Superior temporal gyrus (tissue), 1 donor: Measurements from ENCODE around the gene REXO5.
"Not testable (repeated sequence)": the region's sequence is repeated elsewhere in the genome, so short reads cannot be mapped to it uniquely, and the experiment has no call there.

Source experiments
- DNase-seq: peaks from one replicate; pipeline ENCODE4 v3.0.0-alpha.2; 2016; ENCODE audit errors: extremely low spot score

Gene REXO5

GRCh38 chr16:20806168-20807050, at the start of gene REXO5, which contains the start of gene ERI2:
Gene REXO5 (plus strand): TSS chr16:20806527. CDS start chr16:20806954, 427 bp downstream.
Gene ERI2 (minus strand): TSS chr16:20806472. CDS start chr16:20806430, 42 bp downstream.
- DNase-seq, result peak; percentile 94

DNA sequence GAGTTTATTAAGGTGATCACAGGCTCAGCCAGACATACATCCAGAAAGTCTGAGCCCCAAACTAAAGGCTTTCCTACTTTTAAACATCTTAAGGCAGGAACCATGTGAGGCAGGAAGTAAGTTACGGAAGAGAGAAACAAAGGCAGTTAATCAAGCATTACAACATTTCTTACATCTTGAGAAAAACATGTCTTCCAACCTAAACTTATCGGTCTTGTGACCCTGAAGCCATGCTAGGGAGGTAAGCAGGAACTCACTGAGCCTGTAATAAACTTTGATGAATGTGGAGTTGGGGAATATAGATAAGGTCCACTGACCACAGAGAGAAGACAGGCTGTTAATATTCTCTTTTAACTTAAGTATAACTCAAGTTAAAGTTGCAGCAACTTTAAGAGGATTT, 46.0 kb upstream of the REXO5 start:
- DNase-seq, result no peak

DNA sequence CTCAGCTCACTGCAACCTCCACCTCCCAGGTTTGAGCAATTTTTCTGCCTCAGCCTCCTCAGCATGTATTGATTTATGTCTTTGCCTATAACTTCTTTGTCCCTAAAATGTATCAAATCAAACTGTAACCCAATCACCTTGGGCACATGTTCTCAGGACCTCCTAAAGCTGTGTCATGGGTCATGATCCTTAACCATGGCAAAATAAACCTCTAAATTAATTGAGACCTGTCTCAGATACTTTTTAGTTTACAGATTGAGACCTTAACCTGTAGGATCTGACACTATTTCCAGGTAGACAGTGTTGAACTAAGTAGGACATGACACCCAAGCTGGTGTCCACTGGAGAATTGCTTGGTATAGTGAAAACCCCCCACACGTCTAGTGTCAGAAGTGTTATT, 45.2 kb upstream of the REXO5 start:
- no peak for DNase-seq

GRCh38 chr16:20762404-20763123, 43.8 kb upstream of the REXO5 start:
- DNase-seq, result no peak

GRCh38 chr16:20763461-20764232, 42.7 kb upstream of the REXO5 start, which contains the start of gene ACSM3:
Gene ACSM3 (plus strand): TSS chr16:20764014. CDS start chr16:20770035, 6,021 bp downstream.
- peak; percentile 10 for DNase-seq

DNA sequence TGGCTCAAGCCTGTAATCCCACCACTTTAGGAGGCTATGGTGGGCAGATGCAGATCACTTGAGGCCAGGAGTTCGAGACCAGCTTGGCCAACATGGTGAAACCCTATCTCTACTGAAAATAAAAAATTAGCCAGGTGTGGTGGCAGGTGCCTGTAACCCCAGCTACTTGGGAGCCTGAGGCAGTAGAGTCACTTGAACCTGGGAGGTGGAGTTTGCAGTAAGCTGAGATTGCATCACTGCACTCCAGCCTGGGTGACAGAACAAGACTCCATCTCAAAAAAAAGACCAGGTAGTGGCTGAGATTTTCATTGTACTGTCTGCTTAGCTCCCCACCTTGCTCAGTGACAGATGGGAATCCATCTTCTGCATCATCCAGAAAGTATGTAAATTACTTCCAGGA, 41.9 kb upstream of the REXO5 start:
- not testable (repeated sequence) for DNase-seq

GRCh38 chr16:20765732-20766131, 40.6 kb upstream of the REXO5 start:
- no peak for DNase-seq

- DNase-seq, result no peak
These were observed 40.0 kb upstream of the REXO5 start for GRCh38 chr16:20766294-20766693.

DNA sequence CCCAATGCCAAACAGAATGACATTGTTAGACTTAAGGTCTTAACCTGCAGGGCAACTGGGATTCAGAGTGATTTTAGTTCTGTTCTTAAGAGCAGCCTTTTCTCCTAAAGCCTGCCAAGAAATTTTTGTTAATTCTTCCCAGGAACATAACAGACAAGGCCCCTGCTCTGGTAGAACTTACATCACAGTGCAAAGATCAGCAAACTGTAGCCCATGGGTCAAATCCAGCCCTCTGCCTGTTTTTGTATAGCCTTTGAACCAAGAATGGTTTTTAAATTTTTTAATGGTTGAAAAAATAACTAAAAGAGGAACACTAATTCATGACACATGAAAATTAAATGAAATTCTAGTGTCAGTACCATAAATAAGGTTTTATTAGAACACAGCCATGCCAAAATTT, 38.8 kb upstream of the REXO5 start:
- no peak for DNase-seq

GRCh38 chr16:20768121-20768520, 38.2 kb upstream of the REXO5 start:
- DNase-seq, result no peak

DNA sequence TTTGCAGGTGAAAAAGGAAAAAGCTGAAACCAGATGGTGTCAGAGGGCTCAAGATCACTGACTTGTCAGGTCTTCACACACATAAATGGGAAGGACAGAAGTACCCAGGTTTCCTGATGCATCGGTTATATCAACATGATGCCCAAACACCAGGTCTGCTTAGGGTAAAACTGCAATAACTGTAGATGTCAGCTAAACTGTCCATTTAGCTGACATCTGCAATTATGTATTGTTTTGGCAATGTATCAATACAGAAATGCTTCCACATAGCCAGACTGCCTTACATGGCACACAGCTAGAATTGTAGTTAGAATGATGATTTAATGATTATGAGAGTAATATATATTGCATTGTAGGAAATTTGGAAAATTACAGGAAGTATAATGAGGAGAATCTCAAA, 37.5 kb upstream of the REXO5 start:
- no peak for DNase-seq

DNA sequence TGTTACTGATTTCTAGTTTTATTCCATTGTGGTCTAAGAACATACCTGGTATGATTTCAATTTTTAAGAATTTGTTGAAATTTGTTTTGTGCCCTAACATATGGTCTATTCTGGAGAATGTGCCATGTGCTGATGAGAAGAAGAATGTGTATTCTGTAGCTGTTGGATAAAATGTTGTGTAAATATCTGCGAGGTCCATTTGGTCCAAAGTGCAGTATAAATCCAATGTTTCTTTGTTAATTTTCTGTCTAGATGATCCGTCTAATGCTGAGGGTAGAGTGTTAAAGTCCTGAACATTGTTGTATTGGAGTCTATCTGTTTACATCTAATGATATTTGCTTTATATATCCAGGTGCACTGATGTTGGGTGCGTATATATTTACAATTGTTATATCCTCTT, 32.6 kb upstream of the REXO5 start:
- DNase-seq, result no peak

DNA sequence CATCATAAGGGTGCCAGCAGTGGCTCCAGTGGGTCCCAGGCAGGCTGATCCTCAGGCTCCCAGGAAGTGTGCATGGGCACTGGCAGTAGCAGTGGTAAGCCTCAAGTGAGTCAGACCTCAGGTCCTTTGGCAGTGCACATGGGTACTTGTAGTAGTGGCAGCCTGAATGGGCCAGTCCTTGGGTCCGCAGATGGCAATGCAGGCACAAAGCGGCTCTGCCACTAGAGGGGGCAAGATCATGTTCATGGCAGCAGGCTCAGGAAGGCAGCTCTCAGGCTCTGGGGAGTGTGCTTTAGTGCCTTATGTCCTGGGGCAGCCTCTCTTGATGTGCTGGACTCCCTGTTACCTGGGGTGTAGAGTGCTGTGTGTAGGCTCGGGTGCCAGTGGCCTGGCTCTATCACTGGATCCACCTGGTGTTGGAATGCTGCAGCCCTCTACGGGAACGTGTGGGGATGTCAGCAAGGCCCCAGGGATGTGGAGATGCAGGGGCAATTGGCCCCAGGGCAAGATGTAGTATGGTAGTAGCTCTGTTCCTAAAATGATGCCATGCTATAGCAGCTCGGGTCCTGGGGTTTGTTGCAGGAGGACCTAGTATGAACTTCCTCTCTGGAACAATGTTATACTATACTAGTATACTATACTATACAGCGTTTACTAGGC, 31.5 kb upstream of the REXO5 start:
- DNase-seq, result no peak

DNA sequence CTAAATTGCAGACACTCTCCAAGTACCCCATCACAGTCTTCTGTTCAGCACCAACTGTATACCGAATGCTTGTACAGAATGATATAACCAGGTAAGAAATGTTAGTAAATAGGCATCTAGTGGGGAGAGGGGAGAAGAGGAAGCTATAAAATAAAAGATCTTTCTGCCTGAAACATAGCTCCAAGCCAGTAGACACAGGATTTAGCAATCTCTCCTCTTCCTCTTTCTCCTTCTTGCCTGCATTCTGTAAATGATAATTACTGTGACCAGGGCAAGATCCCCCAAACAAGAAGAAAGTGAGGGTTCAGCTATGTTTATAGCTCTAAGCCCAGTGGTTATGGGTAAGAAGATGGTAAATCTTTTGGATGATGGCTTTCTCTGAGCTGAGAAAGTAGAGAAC, 24.6 kb upstream of the REXO5 start:
- DNase-seq, result no peak

- no peak for DNase-seq
These were observed 23.9 kb upstream of the REXO5 start for GRCh38 chr16:20782470-20782869.

DNA sequence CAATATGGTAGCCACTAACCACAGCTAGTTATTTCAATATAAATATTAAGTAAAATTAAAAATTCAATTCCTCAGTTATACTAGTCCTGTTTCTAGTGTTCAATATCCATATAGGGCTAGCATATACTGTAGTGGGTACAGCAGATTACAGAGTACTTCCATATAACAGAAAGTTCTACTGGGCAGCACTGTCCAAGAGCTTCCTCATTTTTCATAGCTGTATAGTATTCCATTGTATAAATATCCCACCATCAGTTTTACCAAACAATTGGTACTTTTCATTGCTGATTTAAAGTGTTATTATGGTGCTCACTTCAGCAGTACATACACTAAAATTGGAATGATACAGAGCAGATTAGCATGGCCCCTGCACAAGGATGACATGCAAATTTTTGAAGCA, 22.1 kb upstream of the REXO5 start:
- DNase-seq, result no peak

DNA sequence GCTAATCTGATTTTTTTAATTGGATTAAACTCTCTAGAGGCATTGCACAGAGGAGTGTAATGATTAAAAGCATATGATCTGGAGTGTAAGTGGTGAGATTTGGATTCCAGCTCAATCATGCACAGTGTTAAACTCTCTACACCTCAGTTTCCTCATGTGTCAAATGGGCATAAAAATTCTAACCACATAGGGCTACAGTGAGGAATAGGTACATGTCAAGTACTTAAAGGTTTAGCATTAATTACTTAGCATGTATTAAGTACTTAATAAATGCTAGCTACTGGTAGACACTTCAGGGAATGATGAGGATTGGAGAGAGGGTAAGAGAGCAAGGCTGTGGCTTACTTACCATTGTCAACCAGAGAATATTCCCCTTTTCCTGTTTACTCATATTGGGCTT, 17.2 kb upstream of the REXO5 start:
- no peak for DNase-seq

- DNase-seq, result no peak
These were observed 14.3 kb upstream of the REXO5 start for GRCh38 chr16:20791923-20792612.

DNA sequence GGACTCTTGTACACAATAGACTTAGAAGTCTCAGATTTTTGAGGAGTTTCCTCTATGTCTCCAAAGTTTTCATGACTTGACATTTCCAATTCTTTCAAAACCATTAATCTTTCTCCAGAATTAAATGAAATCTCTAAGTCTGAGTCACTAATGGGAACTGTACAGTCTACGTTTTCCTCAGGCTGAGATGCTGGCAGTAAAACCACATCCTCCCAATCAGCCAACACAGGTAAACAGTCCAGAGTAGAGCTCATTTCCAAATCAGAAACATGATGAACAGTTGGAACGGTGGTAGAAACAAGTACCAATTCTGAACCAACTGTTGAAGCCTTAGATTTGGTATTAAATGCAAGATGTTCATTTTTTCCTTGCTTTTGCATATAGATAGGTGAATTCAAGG, 8.0 kb upstream of the REXO5 start:
- DNase-seq, result no peak

DNA sequence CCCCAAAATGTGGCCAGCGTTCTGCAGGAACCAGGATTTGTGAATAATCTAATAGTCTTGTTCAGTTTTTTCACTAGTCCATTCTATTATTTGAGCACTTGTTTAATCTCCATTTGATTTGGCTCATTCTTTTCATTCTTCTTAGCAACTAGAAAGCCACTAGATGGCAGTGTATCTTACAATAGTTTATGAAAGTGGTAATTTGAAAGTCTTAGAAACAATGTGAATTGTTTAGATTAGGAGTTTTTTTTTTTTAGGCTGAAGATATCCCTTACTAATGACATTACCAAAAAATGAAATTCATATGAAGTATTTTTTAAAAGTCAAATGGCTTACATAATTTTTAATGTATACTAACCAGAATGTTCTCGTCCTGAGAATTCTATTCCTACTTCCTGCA, 6.7 kb upstream of the REXO5 start:
- peak; percentile 62 for DNase-seq

GRCh38 chr16:20801278-20801677, 5.0 kb upstream of the REXO5 start:
- no peak for DNase-seq
